GM18520 (cell line): ENCODE data around the gene PAK1.
"Not testable (repeated sequence)": the region's sequence is repeated elsewhere in the genome, so short reads cannot be mapped to it uniquely, and the experiment has no call there.

ENCODE experiments used
- ATAC-seq: cut with Tn5 transposase; IDR thresholded peaks from one replicate; pipeline ENCODE4 v1.9.1; 2021; ENCODE audit not compliant: unreplicated experiment

PAK1 gene

DNA sequence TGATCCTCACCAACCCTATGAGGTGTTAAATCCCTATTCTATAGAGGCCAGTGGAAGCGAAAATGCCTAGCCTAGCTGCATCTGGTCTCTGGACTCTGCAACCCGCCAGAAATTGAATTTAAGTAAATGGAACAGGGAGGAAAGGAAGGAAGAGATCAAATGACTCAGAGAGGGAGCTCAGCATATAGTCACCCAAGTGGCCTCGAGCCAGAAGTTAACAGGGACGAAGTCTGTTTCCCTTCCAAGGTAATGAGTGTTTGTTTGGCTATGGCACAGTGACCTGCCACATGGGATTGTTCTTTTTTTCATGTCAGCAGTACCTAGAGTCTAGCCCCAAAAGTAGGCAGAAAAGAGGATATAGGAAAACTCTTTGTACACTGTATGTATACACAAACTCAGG is 66.3 kb downstream of the PAK1 start:
- ATAC-seq, result no peak

DNA sequence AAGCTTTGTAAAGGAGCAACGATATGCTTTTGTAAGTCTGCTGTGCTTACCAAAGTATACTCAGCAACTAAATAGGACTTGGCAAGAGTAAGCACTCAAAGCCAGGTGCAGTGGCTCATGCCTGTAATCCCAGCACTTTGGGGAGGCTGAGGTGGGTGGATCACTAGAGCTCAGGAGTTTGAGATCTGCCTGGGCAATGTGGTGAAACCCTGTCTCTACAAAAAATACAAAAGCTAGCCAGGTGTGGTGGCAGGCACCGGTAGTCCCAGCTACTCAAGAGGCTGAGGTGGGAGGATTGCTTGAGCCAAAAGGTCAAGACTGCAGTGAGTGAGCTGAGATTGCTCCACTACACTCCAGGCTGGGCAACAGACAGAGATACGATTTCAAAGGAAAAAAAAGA is 67.5 kb downstream of the PAK1 start:
- ATAC-seq, result no peak

- ATAC-seq, result no peak
Observed at GRCh38 chr11:77403211-77403610, 70.7 kb downstream of the PAK1 start.

- no peak for ATAC-seq
Observed at GRCh38 chr11:77402218-77402556, 71.7 kb downstream of the PAK1 start.

DNA sequence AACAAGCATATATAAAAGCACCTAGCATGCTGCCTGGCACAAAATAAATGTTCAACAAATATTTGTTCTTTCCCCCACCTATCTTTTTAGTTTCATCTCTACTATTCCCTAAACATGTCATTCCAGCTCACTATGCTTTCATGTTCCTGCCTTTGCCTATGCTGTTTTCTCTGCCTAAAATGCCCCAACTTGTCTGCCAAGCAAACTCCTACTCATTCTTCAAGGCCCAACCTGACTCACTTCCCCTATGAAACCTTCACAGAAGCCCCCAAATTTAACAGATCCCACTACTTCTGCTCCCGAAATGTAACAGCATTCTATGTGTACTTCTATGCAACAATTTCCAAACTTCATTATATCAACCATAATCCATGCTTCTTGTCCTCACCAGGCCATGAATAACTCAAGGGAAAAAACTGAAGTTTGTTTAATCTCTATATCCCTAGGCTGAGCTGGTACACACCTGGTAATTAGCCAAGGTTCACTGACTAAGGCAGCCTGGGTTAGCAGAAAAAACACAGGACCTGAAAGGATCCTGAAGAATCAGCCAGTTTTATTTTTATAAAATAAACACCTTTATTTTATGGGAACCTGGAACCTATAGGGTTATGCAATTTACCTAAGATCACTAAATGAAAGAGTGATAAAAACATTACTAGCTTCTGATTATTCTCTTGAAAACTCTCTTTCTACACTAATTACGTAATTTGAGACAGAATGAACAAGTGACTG is 72.2 kb downstream of the PAK1 start:
- no peak for ATAC-seq

GRCh38 chr11:77400775-77401449 is 73.0 kb downstream of the PAK1 start:
- no peak for ATAC-seq

- ATAC-seq, result no peak
Observed at GRCh38 chr11:77400271-77400670, 73.6 kb downstream of the PAK1 start.

- ATAC-seq, result no peak
Observed at GRCh38 chr11:77397631-77398030, 76.3 kb downstream of the PAK1 start.

DNA sequence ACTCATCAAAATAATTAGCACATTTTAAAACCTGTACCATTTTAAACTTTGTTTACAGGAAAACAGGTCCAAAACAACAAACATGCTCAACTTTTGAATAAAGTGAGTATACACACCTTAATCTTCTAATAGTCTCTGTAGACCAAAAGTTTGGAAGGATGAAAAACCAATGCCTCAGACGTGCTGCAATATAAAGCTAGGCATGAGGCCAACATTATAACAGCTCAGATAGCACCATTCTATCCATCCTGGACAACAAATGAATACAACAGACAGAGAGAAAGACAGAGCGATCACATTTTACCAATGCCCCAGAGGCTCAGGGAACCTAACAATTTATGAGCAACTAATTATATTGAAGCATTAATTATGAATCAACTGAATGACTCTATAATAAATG is 77.0 kb downstream of the PAK1 start:
- ATAC-seq, result no peak

DNA sequence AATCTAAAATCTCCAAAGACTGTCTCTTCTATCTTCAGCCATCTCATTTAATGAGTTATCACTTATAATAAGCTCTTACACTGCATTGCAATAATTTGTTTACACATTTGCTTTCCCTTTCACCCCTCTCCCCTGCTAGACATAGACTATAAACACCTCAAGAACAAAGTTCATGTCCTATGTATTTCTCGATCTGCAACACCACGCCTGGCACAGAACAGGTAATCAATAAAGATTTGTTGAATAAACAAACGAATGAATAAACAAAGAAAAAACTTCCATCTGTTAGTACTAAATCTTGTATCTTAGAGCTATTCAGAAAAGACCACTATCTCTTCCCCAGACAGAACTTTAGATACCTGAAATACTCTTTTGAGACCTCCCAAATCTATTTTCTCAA is 77.6 kb downstream of the PAK1 start:
- ATAC-seq, result no peak

- ATAC-seq, result no peak
Observed at GRCh38 chr11:77395460-77396173, 78.3 kb downstream of the PAK1 start.

GRCh38 chr11:77392842-77393241 is 81.1 kb downstream of the PAK1 start:
- ATAC-seq, result no peak

GRCh38 chr11:77387701-77388100 is 86.2 kb downstream of the PAK1 start:
- ATAC-seq, result no peak

DNA sequence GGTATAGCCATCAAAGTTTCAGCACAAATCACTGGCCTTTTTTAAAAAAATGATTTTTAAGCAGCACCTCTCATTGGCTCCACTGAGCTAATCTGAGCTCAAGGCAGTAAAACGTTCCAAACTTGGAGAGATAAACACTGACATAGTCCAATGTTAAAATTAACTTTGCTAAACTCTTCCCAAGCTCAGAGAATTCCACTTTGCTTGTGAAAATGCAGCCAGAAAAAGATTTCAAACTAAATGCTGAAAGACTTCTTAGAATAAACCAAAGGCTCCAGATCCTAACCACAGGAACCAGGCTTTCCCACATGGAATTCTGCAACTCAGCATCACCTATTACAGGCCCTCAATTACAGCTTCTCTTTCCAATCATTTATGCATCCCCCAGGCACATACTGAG is 87.7 kb downstream of the PAK1 start:
- ATAC-seq, result no peak

- ATAC-seq, result not testable (repeated sequence)
Observed at GRCh38 chr11:77385255-77385771, 88.6 kb downstream of the PAK1 start.

DNA sequence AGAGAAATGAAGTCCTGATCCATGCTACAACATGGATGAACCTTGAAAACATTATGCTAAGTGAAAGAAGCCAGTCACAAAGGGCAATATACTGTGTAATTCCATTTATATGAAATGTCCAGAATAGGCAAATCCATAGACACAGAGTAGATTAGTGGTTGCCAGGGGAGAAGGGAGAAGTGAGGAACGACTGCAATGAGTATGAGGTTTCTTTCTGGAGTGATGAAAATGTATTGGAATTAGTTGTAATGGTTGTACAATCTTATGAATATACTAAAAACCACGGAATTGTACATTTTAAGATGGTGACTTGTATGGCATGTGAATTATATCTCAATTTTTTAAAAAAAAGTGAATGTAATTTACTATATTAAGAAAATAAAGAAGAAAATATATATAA is 89.3 kb downstream of the PAK1 start:
- ATAC-seq, result no peak

DNA sequence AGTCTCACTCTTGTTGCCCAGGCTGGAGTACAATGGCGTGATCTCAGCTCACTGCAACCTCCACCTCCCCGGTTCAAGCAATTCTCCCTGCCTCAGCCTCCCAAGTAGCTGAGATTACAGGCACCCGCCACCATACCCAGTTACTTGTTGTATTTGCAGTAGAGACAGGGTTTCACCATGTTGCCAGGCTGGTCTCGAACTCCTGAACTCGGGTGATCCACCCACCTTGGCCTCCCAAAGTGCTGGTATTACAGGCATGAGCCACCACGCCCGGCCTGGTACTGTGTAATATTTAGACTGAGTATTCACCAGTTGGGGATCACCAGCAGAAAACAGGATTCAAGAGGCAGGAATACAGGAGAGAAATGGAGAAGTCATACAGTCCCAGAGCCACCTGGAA is 90.5 kb downstream of the PAK1 start:
- ATAC-seq, result not testable (repeated sequence)

GRCh38 chr11:77381729-77382665 is 91.9 kb downstream of the PAK1 start:
- no peak for ATAC-seq

DNA sequence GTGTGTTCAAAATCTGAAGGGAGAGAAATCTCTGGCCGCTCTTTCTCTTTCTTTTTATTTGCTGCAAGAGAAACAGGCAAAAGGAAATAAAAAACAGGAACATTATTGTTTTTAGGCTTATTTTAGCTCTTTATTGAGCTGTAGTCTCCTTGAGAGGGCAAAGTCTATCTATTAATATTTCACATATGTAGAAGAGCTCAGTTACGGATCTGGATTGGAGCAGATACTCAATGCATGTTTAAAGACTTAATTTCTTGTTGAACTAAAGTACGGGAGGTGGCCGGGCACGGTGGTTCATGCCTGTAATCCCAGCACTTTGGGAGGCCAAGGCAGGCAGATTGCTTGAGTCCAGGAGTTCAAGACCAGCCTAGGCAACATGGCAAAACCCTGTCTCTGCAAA is 94.0 kb downstream of the PAK1 start:
- no peak for ATAC-seq

- no peak for ATAC-seq
Observed at GRCh38 chr11:77379253-77379652, 94.6 kb downstream of the PAK1 start.

- ATAC-seq, result no peak
Observed at GRCh38 chr11:77377734-77378133, 96.2 kb downstream of the PAK1 start.
